Panc1 (cell line): ENCODE measurements around the gene KRT25.

Experiments
- CTCF ChIP-seq: fragments of 450-650 bp; IDR thresholded peaks from 2 replicates; pipeline ENCODE4 v1.5.1; 2017; ENCODE audit warnings: mild to moderate bottlenecking
- POLR2AphosphoS5 ChIP-seq: IDR thresholded peaks from 2 replicates; pipeline ENCODE4 v1.6.1; 2012; ENCODE audit warnings: mild to moderate bottlenecking, low read depth, low read length, moderate library complexity
- REST ChIP-seq, 2 experiments: IDR thresholded peaks; 2 replicates each; pipeline ENCODE4 v1.6.1; 2011 to 2012; ENCODE audit warnings: low read depth in 2 of 2, control low read depth in 1 of 2, low read length in 1 of 2, mild to moderate bottlenecking in 1 of 2, moderate library complexity in 1 of 2; ENCODE audit not compliant: insufficient read depth in 1 of 2

GRCh38 chr17:40702271-40702670 lies 52.9 kb downstream of the KRT25 start:
- no peak for TF ChIP-seq CTCF
- no peak for TF ChIP-seq REST (IDR thresholded peaks at IDR 0.05; ENCODE audit: insufficient read depth in 1 of 2, low read depth in 2 of 2, low read length in 1 of 2)
- no peak for TF ChIP-seq POLR2AphosphoS5
